SK-N-SH (cell line): ENCODE data around the gene RSU1. TPM values are rescaled to one million over a fixed set of nuclear protein-coding genes. Genes with fewer than 3 reads are reported as not detected.
A peak's percentile ranks its signal among the peaks of the same experiment; 100 is the strongest.

Experiments used
- CTCF ChIA-PET: fragments of 300-600, 350-600 bp; formaldehyde crosslinking; extraction: SDS; loops from one replicate; lab custom pipeline; 2021; lab: Yijun Ruan, JAX
- POLR2A ChIA-PET: fragments of 350-600 bp; sonication (Branson Sonifier 250); formaldehyde crosslinking; extraction: SDS; loops from one replicate; lab custom pipeline; 2020; ENCODE audit warnings: antibody characterized with exemption, inconsistent platforms; lab: Yijun Ruan, JAX
- DNase-seq: peaks from one replicate; pipeline ENCODE4 v3.0.0; 2012
- H2AFZ ChIP-seq: fragments of 200-600 bp; sonication (generic); 2 replicates; pipeline ENCODE4 v1.8.1; 2016; ENCODE audit warnings: antibody characterized with exemption, mild to moderate bottlenecking, low read depth
- H3F3A ChIP-seq: fragments of 200-600 bp; sonication (generic); replicated peaks from 2 replicates; pipeline ENCODE3; 2016; ENCODE audit warnings: antibody characterized with exemption, mild to moderate bottlenecking; ENCODE audit not compliant: insufficient read depth
- H3K27ac ChIP-seq, 2 experiments: fragments of 200-500 bp in 1 of 2; fragments of 200-600 bp in 1 of 2; sonication (Bioruptor generic) in 1 of 2; sonication (generic), shearing (Covaris generic) in 1 of 2; 2 replicates each; pipeline versions ENCODE4 v1.5.1 to v1.6.1; 2014 to 2016; ENCODE audit warnings: low read depth in 2 of 2, inconsistent platforms in 1 of 2, low read length in 1 of 2, mild to moderate bottlenecking in 1 of 2, mixed read lengths in 1 of 2
- H3K27me3 ChIP-seq: fragments of 200-600 bp; sonication (generic), shearing (Covaris generic); 2 replicates; pipeline ENCODE4 v1.6.1; 2016; ENCODE audit warnings: mixed run types; ENCODE audit not compliant: insufficient read depth
- H3K36me3 ChIP-seq, 2 experiments: fragments of 200-500 bp in 1 of 2; fragments of 200-600 bp in 1 of 2; sonication (Bioruptor generic) in 1 of 2; sonication (generic) in 1 of 2; replicated peaks in 1 of 2; 2 replicates each; pipeline versions ENCODE3 to v1.5.1; 2014 to 2016; ENCODE audit warnings: low read length in 1 of 2, mild to moderate bottlenecking in 1 of 2; ENCODE audit not compliant: insufficient read depth in 2 of 2, control insufficient read depth in 1 of 2
- H3K4me1 ChIP-seq, 2 experiments: fragments of 200-500 bp in 1 of 2; fragments of 200-600 bp in 1 of 2; sonication (Bioruptor generic) in 1 of 2; sonication (generic), shearing (Covaris generic) in 1 of 2; 2 replicates each; pipeline versions ENCODE4 v1.5.1 to v1.6.1; 2014 to 2016; ENCODE audit warnings: low read depth in 1 of 2, low read length in 1 of 2, mixed run types in 1 of 2; ENCODE audit not compliant: insufficient read depth in 2 of 2, control insufficient read depth in 1 of 2
- H3K4me2 ChIP-seq: fragments of 200-600 bp; sonication (generic), shearing (Covaris generic); 2 replicates; pipeline ENCODE4 v1.6.1; 2017; ENCODE audit warnings: mixed run types
- H3K4me3 ChIP-seq, 2 experiments: fragments of 200-500 bp in 1 of 2; fragments of 200-600 bp in 1 of 2; sonication (Bioruptor generic) in 1 of 2; sonication (generic), shearing (Covaris generic) in 1 of 2; 2 replicates each; pipeline versions ENCODE4 v1.5.1 to v1.8.1; 2014 to 2016; ENCODE audit warnings: low read depth in 2 of 2, inconsistent platforms in 1 of 2, low read length in 1 of 2, mild to moderate bottlenecking in 1 of 2, mixed read lengths in 1 of 2, moderate library complexity in 1 of 2
- H3K79me2 ChIP-seq: fragments of 200-600 bp; sonication (generic); 2 replicates; pipeline ENCODE4 v1.8.1; 2017; ENCODE audit warnings: mild to moderate bottlenecking; ENCODE audit not compliant: insufficient read depth
- H3K9ac ChIP-seq: fragments of 200-600 bp; sonication (generic); 2 replicates; pipeline ENCODE4 v1.6.1; 2017; ENCODE audit warnings: mixed run types
- H3K9me2 ChIP-seq: fragments of 200-600 bp; sonication (generic); 2 replicates; pipeline ENCODE4 v1.6.1; 2017; ENCODE audit warnings: mixed run types
- H3K9me3 ChIP-seq: fragments of 200-600 bp; sonication (generic); 2 replicates; pipeline ENCODE4 v1.6.1; 2017; ENCODE audit warnings: mixed run types, mild to moderate bottlenecking, moderate library complexity
- H4K20me1 ChIP-seq: fragments of 200-600 bp; sonication (generic); 2 replicates; pipeline ENCODE4 v1.6.1; 2017; ENCODE audit warnings: mild to moderate bottlenecking, mixed run types; ENCODE audit not compliant: insufficient read depth
- EP300 ChIP-seq, 2 experiments: IDR thresholded peaks; 2 replicates each; pipeline versions ENCODE4 v1.4.0 to v1.6.1; 2012; ENCODE audit warnings: borderline replicate concordance in 1 of 2, low read depth in 1 of 2, low read length in 1 of 2
- EZH2phosphoT487 ChIP-seq: fragments of 200-600 bp; sonication (generic); IDR thresholded peaks from 2 replicates; pipeline ENCODE4 v1.6.1; 2017; ENCODE audit warnings: low read depth, mixed run types, mild to moderate bottlenecking, antibody characterized with exemption, moderate library complexity, borderline replicate concordance
- FOXM1 ChIP-seq: IDR thresholded peaks from 2 replicates; pipeline ENCODE4 v1.4.0; 2012; ENCODE audit warnings: low read depth, mild to moderate bottlenecking
- GABPA ChIP-seq: IDR thresholded peaks from 2 replicates; pipeline ENCODE4 v1.4.0; 2012; ENCODE audit warnings: low read depth, mild to moderate bottlenecking
- IRF3 ChIP-seq: fragments of 150-350 bp; IDR thresholded peaks from 2 replicates; pipeline ENCODE4 v1.6.1; 2016; ENCODE audit warnings: mild to moderate bottlenecking, low read depth, low read length
- MAX ChIP-seq: IDR thresholded peaks from 2 replicates; pipeline ENCODE4 v1.4.0; 2012; ENCODE audit warnings: low read depth
- MEF2A ChIP-seq: IDR thresholded peaks from 2 replicates; pipeline ENCODE4 v1.4.0; 2012; ENCODE audit warnings: low read depth, borderline replicate concordance
- NRF1 ChIP-seq: IDR thresholded peaks from 2 replicates; pipeline ENCODE4 v1.6.1; 2012; ENCODE audit warnings: low read depth, mild to moderate bottlenecking, low read length
- PBX3 ChIP-seq: IDR thresholded peaks from 2 replicates; pipeline ENCODE4; 2012
- POLR2AphosphoS5 ChIP-seq: IDR thresholded peaks from 2 replicates; pipeline ENCODE4 v1.6.1; 2012; ENCODE audit warnings: low read depth, low read length
- RAD21 ChIP-seq: IDR thresholded peaks from 2 replicates; pipeline ENCODE4 v1.6.1; 2012; ENCODE audit warnings: mild to moderate bottlenecking, low read length
- RCOR1 ChIP-seq: fragments of 150-350 bp; IDR thresholded peaks from 2 replicates; pipeline ENCODE4 v1.6.1; 2017; ENCODE audit warnings: antibody characterized with exemption, low read length
- RXRA ChIP-seq: IDR thresholded peaks from 2 replicates; pipeline ENCODE4 v1.4.0; 2012; ENCODE audit warnings: low read depth, mild to moderate bottlenecking, borderline replicate concordance
- TCF12 ChIP-seq: IDR thresholded peaks from 2 replicates; pipeline ENCODE4 v1.4.0; 2012
- TEAD4 ChIP-seq: IDR thresholded peaks from 2 replicates; pipeline ENCODE4 v1.4.0; 2012; ENCODE audit warnings: mild to moderate bottlenecking, borderline replicate concordance; ENCODE audit not compliant: insufficient read depth
- USF1 ChIP-seq: IDR thresholded peaks from 2 replicates; pipeline ENCODE4 v1.4.0; 2012; ENCODE audit warnings: low read depth, borderline replicate concordance
- ZBTB33 ChIP-seq: IDR thresholded peaks from 2 replicates; pipeline ENCODE4 v1.4.0; 2012; ENCODE audit warnings: low read depth, borderline replicate concordance
- WGBS: methylation state at CpG from one replicate; pipeline ENCODE4 v1.1.6; 2017; ENCODE audit warnings: low lambda C conversion rate; 5-methylcytosine and 5-hydroxymethylcytosine counted together
- polyA plus RNA-seq, 3 experiments: library from polyadenylated mRNA; depleted of rRNA; stranded (reverse); fragments of >200 nt; gene quantifications; 2 replicates each; pipeline ENCODE4 v1.2.3, GENCODE V29; 2012

The RSU1 gene
- polyA plus RNA-seq, 1 of the 3 experiments (the other 2 are of a cell fraction), result 59.8 TPM

GRCh38 chr10:16570731-16571130, 246.5 kb downstream of the RSU1 start (continued):
- no peak for TF ChIP-seq GABPA
- no peak for TF ChIP-seq IRF3

GRCh38 chr10:16566202-16566805, 250.9 kb downstream of the RSU1 start:
- CTCF ChIA-PET, result no interaction called here
- H3K4me2 ChIP-seq, result peak overlapping the region; percentile 41; the same call in 1 of the 2 replicates
- no peak overlapping the region for H3K9ac ChIP-seq
- no peaks in the 10 kb centered on the region for H3K4me1 ChIP-seq
- no peaks in the 10 kb centered on the region for H3K9me2 ChIP-seq
- POLR2A ChIA-PET, result no interaction called here
- WGBS, result 46% methylated on average over 7 of the region's 7 CpGs
- no peak overlapping the region for H3K4me3 ChIP-seq
- H3K36me3 ChIP-seq, result no peaks in the 10 kb centered on the region
- TF ChIP-seq EP300 (IDR thresholded peaks at IDR 0.05; ENCODE audit: borderline replicate concordance in 1 of 2, low read depth in 1 of 2, low read length in 1 of 2), result no peak
- TF ChIP-seq IRF3, result no peak
- TF ChIP-seq PBX3, result no peak
- TF ChIP-seq RAD21, result no peak
- no peaks in the 10 kb centered on the region for H3K79me2 ChIP-seq
- H4K20me1 ChIP-seq, result no peaks in the 10 kb centered on the region
- no peaks in the 10 kb centered on the region for H3K27me3 ChIP-seq
- DNase-seq, result no peak
- H3K9me3 ChIP-seq, result no peaks in the 10 kb centered on the region
- H2AFZ ChIP-seq, result no peak overlapping the region
- H3F3A ChIP-seq, result no peaks in the 10 kb centered on the region
- H3K27ac ChIP-seq, result no peak overlapping the region

- WGBS, result 57% methylated on average over 3 of the region's 3 CpGs
- Histone ChIP-seq H3K27ac (no peak overlapping the region), H3K9me2 (no peaks in the 10 kb centered on the region)
Measured at GRCh38 chr10:16565604-16566003, 251.6 kb downstream of the RSU1 start.

More at GRCh38 chr10:16565604-16566003, 251.6 kb downstream of the RSU1 start:
- no peak overlapping the region for H3K9ac ChIP-seq
- no peaks in the 10 kb centered on the region for H3K4me1 ChIP-seq
- H3K27me3 ChIP-seq, result no peaks in the 10 kb centered on the region
- DNase-seq, result no peak
- TF ChIP-seq MAX (no peak), FOXM1 (no peak), TCF12 (no peak), RXRA (no peak), RCOR1 (no peak), POLR2AphosphoS5 (no peak), RAD21 (no peak), EZH2phosphoT487 (no peak), ZBTB33 (no peak), GABPA (no peak), TEAD4 (no peak), NRF1 (no peak), USF1 (no peak), IRF3 (no peak), MEF2A (no peak)
- POLR2A ChIA-PET, result no interaction called here
- H4K20me1 ChIP-seq, result no peaks in the 10 kb centered on the region
- H3K4me3 ChIP-seq, result no peak overlapping the region
- no peaks in the 10 kb centered on the region for H3F3A ChIP-seq
- no peaks in the 10 kb centered on the region for H3K36me3 ChIP-seq
- no peak overlapping the region for H2AFZ ChIP-seq
- CTCF ChIA-PET, result no interaction called here
- H3K4me2 ChIP-seq, result no peak overlapping the region
- no peaks in the 10 kb centered on the region for H3K79me2 ChIP-seq
- no peaks in the 10 kb centered on the region for H3K9me3 ChIP-seq
